ENCODE data around the gene ATP7A. TPM values are rescaled to one million over a fixed set of nuclear protein-coding genes. Genes with fewer than 3 reads are reported as not detected.
"Not testable (repeated sequence)": the region's sequence is repeated elsewhere in the genome, so short reads cannot be mapped to it uniquely, and the experiment has no call there.

ATP7A gene
- total and polyA plus RNA-seq, 2 donors (not counting 3 experiments of a cell fraction or from before 2014, with no cell fraction given): 3.1 to 8.8 TPM

GRCh38 chrX:78075787-78076389 is 165.4 kb downstream of the ATP7A start:
- Histone ChIP-seq H3K9ac (replicated peaks; ENCODE audit: extremely low read depth, insufficient read depth, low read length) (no peak overlapping the region), H3K4me3 (replicated peaks in 1 of 3; ENCODE audit: insufficient read depth in 1 of 3, low read depth in 1 of 3, low read length in 3 of 3) (no peak overlapping the region), H2AFZ (ENCODE audit: low read depth, low read length) (no peak overlapping the region), H4K20me1 (replicated peaks; ENCODE audit: control insufficient read depth, extremely low read depth, insufficient read depth, low read length) (no peaks in the 10 kb centered on the region), H3K36me3 (ENCODE audit: control insufficient read depth in 2 of 2, extremely low read depth in 1 of 2, insufficient read depth in 2 of 2, low read length in 2 of 2) (no peaks in the 10 kb centered on the region), H3K27me3 (ENCODE audit: control insufficient read depth in 2 of 2, insufficient read depth in 2 of 2, low read length in 2 of 2) (no peaks in the 10 kb centered on the region), H3K9me1 (replicated peaks; ENCODE audit: control insufficient read depth, extremely low read depth, insufficient read depth, low read length) (no peaks in the 10 kb centered on the region), H3K27ac (ENCODE audit: insufficient read depth, low read depth, low read length) (no peak overlapping the region), H3K79me2 (ENCODE audit: control insufficient read depth, insufficient read depth, low read length) (no peaks in the 10 kb centered on the region), H3K9me3 (replicated peaks; ENCODE audit: control insufficient read depth, insufficient read depth, low read length) (no peaks in the 10 kb centered on the region), H3K4me2 (ENCODE audit: insufficient read depth, low read length) (no peak overlapping the region), H3K4me1 (ENCODE audit: control insufficient read depth, extremely low read depth, insufficient read depth, low read length) (no peaks in the 10 kb centered on the region)
- no peak for FAIRE-seq
- CTCF ChIA-PET: no interaction called here
- TF ChIP-seq POLR2AphosphoS5 (IDR thresholded peaks at IDR 0.05; ENCODE audit: insufficient read depth, low read depth, low read length): no peak
- TF ChIP-seq MYC (IDR thresholded peaks at IDR 0.05; ENCODE audit: low read depth, low read length): no peak
- TF ChIP-seq, protein P1, sequence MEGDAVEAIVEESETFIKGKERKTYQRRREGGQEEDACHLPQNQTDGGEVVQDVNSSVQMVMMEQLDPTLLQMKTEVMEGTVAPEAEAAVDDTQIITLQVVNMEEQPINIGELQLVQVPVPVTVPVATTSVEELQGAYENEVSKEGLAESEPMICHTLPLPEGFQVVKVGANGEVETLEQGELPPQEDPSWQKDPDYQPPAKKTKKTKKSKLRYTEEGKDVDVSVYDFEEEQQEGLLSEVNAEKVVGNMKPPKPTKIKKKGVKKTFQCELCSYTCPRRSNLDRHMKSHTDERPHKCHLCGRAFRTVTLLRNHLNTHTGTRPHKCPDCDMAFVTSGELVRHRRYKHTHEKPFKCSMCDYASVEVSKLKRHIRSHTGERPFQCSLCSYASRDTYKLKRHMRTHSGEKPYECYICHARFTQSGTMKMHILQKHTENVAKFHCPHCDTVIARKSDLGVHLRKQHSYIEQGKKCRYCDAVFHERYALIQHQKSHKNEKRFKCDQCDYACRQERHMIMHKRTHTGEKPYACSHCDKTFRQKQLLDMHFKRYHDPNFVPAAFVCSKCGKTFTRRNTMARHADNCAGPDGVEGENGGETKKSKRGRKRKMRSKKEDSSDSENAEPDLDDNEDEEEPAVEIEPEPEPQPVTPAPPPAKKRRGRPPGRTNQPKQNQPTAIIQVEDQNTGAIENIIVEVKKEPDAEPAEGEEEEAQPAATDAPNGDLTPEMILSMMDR (IDR thresholded peaks at IDR 0.05; ENCODE audit: extremely low read depth in 1 of 2, insufficient read depth in 1 of 2, low read depth in 1 of 2, low read length in 2 of 2): no peak
- no peak for TF ChIP-seq GATA2 (IDR thresholded peaks at IDR 0.05; ENCODE audit: insufficient read depth, insufficient read length, low read depth, low read length)
- no peak for TF ChIP-seq EZH2 (IDR thresholded peaks at IDR 0.05; ENCODE audit: borderline replicate concordance, low read depth, low read length, severe bottlenecking)
- TF ChIP-seq, protein P2, sequence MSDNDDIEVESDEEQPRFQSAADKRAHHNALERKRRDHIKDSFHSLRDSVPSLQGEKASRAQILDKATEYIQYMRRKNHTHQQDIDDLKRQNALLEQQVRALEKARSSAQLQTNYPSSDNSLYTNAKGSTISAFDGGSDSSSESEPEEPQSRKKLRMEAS (IDR thresholded peaks at IDR 0.05; ENCODE audit: insufficient read depth, insufficient read length): no peak
- DNase-seq (ENCODE audit: low read depth, low spot score): no peak
- BruUV-seq (replicated peaks): no TSS peak
- dilution Hi-C loops (cut with MboI; ENCODE audit: extremely low pct_ligation_motif_present, low sequenced_read_pairs): no loop called here
- intact Hi-C loops (cut with micrococcal nuclease): no loop called here
- POLR2A ChIA-PET: no interaction called here

GRCh38 chrX:78081413-78081812 is 170.9 kb downstream of the ATP7A start:
- H4K20me1 ChIP-seq (replicated peaks; ENCODE audit: control insufficient read depth, extremely low read depth, insufficient read depth, low read length); intact Hi-C loops (cut with micrococcal nuclease); dilution Hi-C loops (cut with MboI; ENCODE audit: extremely low pct_ligation_motif_present, low sequenced_read_pairs); H2AFZ ChIP-seq (ENCODE audit: low read depth, low read length); H3K4me3 ChIP-seq (replicated peaks in 1 of 3; ENCODE audit: insufficient read depth in 1 of 3, low read depth in 1 of 3, low read length in 3 of 3); H3K4me1 ChIP-seq (ENCODE audit: control insufficient read depth, extremely low read depth, insufficient read depth, low read length); H3K27me3 ChIP-seq (ENCODE audit: control insufficient read depth in 2 of 2, insufficient read depth in 2 of 2, low read length in 2 of 2); POLR2A ChIA-PET; H3K9me3 ChIP-seq (replicated peaks; ENCODE audit: control insufficient read depth, insufficient read depth, low read length); H3K36me3 ChIP-seq (ENCODE audit: control insufficient read depth in 2 of 2, extremely low read depth in 1 of 2, insufficient read depth in 2 of 2, low read length in 2 of 2); BruUV-seq (replicated peaks); H3K9ac ChIP-seq (replicated peaks; ENCODE audit: extremely low read depth, insufficient read depth, low read length); H3K4me2 ChIP-seq (ENCODE audit: insufficient read depth, low read length); DNase-seq (ENCODE audit: low read depth, low spot score); H3K27ac ChIP-seq (ENCODE audit: insufficient read depth, low read depth, low read length); H3K9me1 ChIP-seq (replicated peaks; ENCODE audit: control insufficient read depth, extremely low read depth, insufficient read depth, low read length); H3K79me2 ChIP-seq (ENCODE audit: control insufficient read depth, insufficient read depth, low read length); CTCF ChIA-PET: not testable (repeated sequence)
- peak; percentile 87 for FAIRE-seq
